Transverse colon (tissue), 4 donors: ENCODE measurements around the gene FAM24A.
"Not testable (repeated sequence)": the region's sequence is repeated elsewhere in the genome, so short reads cannot be mapped to it uniquely, and the experiment has no call there.

Source experiments
- EP300 ChIP-seq: sonication (generic); formaldehyde crosslinking; IDR thresholded peaks from one replicate; pipeline ENCODE4 v1.6.1; 2017; ENCODE audit warnings: antibody characterized with exemption, low read depth
- POLR2AphosphoS5 ChIP-seq, 3 donors: sonication (generic); formaldehyde crosslinking; IDR thresholded peaks; one replicate each; pipeline ENCODE4 v1.6.1; 2016; ENCODE audit warnings: antibody characterized with exemption in 3 of 3
- TF ChIP-seq, protein P1 (sequence below), 5 experiments: fragments of 200-600 bp in 3 of 5; fragments of 450-650 bp in 2 of 5; sonication (generic) in 3 of 5; IDR thresholded peaks; 1 replicate in 2 of 5; 2 replicates in 3 of 5; pipeline ENCODE4 v1.5.1; 2016 to 2017; ENCODE audit warnings: antibody characterized with exemption in 5 of 5, inconsistent platforms in 3 of 5, mild to moderate bottlenecking in 2 of 5, moderate library complexity in 1 of 5

DNA sequence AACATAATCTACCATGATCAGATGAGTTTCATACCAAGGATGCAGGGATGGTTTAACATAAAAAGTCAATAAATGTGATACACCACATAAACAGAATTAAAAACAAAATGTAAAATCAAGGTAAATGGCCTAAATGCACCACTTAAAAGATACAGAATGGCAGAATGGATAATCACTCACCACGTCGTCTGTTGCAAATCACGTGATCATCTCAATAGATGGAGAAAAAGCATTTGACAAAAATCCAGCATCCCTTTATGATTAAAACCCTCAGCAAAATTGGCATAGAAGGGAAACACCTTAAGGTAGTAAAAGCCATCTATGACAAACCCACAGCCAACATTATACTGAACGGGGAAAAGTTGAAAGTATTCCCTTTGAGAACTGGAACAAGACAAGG lies 6.5 kb upstream of the FAM24A start:
- TF ChIP-seq, protein P1, sequence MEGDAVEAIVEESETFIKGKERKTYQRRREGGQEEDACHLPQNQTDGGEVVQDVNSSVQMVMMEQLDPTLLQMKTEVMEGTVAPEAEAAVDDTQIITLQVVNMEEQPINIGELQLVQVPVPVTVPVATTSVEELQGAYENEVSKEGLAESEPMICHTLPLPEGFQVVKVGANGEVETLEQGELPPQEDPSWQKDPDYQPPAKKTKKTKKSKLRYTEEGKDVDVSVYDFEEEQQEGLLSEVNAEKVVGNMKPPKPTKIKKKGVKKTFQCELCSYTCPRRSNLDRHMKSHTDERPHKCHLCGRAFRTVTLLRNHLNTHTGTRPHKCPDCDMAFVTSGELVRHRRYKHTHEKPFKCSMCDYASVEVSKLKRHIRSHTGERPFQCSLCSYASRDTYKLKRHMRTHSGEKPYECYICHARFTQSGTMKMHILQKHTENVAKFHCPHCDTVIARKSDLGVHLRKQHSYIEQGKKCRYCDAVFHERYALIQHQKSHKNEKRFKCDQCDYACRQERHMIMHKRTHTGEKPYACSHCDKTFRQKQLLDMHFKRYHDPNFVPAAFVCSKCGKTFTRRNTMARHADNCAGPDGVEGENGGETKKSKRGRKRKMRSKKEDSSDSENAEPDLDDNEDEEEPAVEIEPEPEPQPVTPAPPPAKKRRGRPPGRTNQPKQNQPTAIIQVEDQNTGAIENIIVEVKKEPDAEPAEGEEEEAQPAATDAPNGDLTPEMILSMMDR (IDR thresholded peaks at IDR 0.05), result not testable (repeated sequence)
- not testable (repeated sequence) for TF ChIP-seq POLR2AphosphoS5 (IDR thresholded peaks at IDR 0.05); EP300
